NCI-H2107 treated with DMSO at 0.1 percent for 48 hours (cell line): ENCODE measurements around the gene FAM83G.
"Not testable (repeated sequence)": the region's sequence is repeated elsewhere in the genome, so short reads cannot be mapped to it uniquely, and the experiment has no call there.

ENCODE experiments used
- DNase-seq: peaks from one replicate; lab custom pipeline; 2025; ENCODE audit not compliant: unreplicated experiment; lab: John Stamatoyannopoulos, UW

Gene FAM83G

GRCh38 chr17:19004421-19005136 lies at the start of gene FAM83G:
TSS of gene FAM83G (minus strand) at chr17:19004764. CDS start at chr17:19004041, 723 bp downstream.
- no peak for DNase-seq

GRCh38 chr17:19048826-19049225 lies 44.3 kb upstream of the FAM83G start:
- DNase-seq = not testable (repeated sequence)

- not testable (repeated sequence) for DNase-seq
These were observed 42.9 kb upstream of the FAM83G start for GRCh38 chr17:19047510-19047909.

GRCh38 chr17:19046782-19047375 lies 42.3 kb upstream of the FAM83G start, which contains the start of gene GRAP:
TSS of gene GRAP (minus strand) at chr17:19046957. CDS start at chr17:19046926, 31 bp downstream.
- not testable (repeated sequence) for DNase-seq

- DNase-seq = not testable (repeated sequence)
These were observed 40.1 kb upstream of the FAM83G start for GRCh38 chr17:19044643-19045042.

- not testable (repeated sequence) for DNase-seq
These were observed 38.5 kb upstream of the FAM83G start for GRCh38 chr17:19043032-19043431.

GRCh38 chr17:19042369-19042768 lies 37.8 kb upstream of the FAM83G start:
- DNase-seq = not testable (repeated sequence)

GRCh38 chr17:19041871-19042270 lies 37.3 kb upstream of the FAM83G start:
- not testable (repeated sequence) for DNase-seq

GRCh38 chr17:19040350-19040749 lies 35.8 kb upstream of the FAM83G start:
- not testable (repeated sequence) for DNase-seq

GRCh38 chr17:19038730-19039129 lies 34.2 kb upstream of the FAM83G start:
- not testable (repeated sequence) for DNase-seq

GRCh38 chr17:19038007-19038406 lies 33.4 kb upstream of the FAM83G start:
- not testable (repeated sequence) for DNase-seq

GRCh38 chr17:19037547-19037946 lies 33.0 kb upstream of the FAM83G start:
- not testable (repeated sequence) for DNase-seq

GRCh38 chr17:19036186-19036585 lies 31.6 kb upstream of the FAM83G start:
- DNase-seq = not testable (repeated sequence)

- not testable (repeated sequence) for DNase-seq
These were observed 27.9 kb upstream of the FAM83G start for GRCh38 chr17:19032377-19032988.

GRCh38 chr17:19031729-19032128 lies 27.2 kb upstream of the FAM83G start:
- not testable (repeated sequence) for DNase-seq

- not testable (repeated sequence) for DNase-seq
These were observed 26.3 kb upstream of the FAM83G start for GRCh38 chr17:19030771-19031449.

GRCh38 chr17:19029740-19030139 lies 25.2 kb upstream of the FAM83G start:
- DNase-seq = not testable (repeated sequence)

- not testable (repeated sequence) for DNase-seq
These were observed 24.1 kb upstream of the FAM83G start for GRCh38 chr17:19028671-19029070.

GRCh38 chr17:19024101-19025078 lies 19.8 kb upstream of the FAM83G start:
- no peak for DNase-seq
